HepG2 (cell line): ENCODE data around the gene MYH16. TPM values are rescaled to one million over a fixed set of nuclear protein-coding genes. Genes with fewer than 3 reads are reported as not detected.

Experiments
- ATF1 ChIP-seq: IDR thresholded peaks from 2 replicates; pipeline ENCODE4 v1.6.1; 2016; ENCODE audit warnings: mild to moderate bottlenecking, control low read depth
- HHEX ChIP-seq: IDR thresholded peaks from 2 replicates; pipeline ENCODE4 v1.6.1; 2016; ENCODE audit warnings: control low read depth
- LBX2 ChIP-seq: sonication (generic); formaldehyde crosslinking; IDR thresholded peaks from 2 replicates; pipeline ENCODE4 v1.5.0; 2020; ENCODE audit warnings: missing genetic modification reagents, mild to moderate bottlenecking, borderline replicate concordance
- MTA1 ChIP-seq: sonication (generic); formaldehyde crosslinking; IDR thresholded peaks from 2 replicates; pipeline ENCODE4 v1.4.0; 2020; ENCODE audit warnings: missing genetic modification reagents, mild to moderate bottlenecking, borderline replicate concordance
- MZF1 ChIP-seq: sonication (generic); formaldehyde crosslinking; IDR thresholded peaks from 2 replicates; pipeline ENCODE4 v1.8.1; 2023; ENCODE audit warnings: mild to moderate bottlenecking, missing genetic modification reagents, borderline replicate concordance
- SETDB1 ChIP-seq: sonication (generic); formaldehyde crosslinking; IDR thresholded peaks from 2 replicates; pipeline ENCODE4 v1.5.1; 2020; ENCODE audit warnings: missing genetic modification reagents, mild to moderate bottlenecking, borderline replicate concordance
- THAP9 ChIP-seq: sonication (generic); formaldehyde crosslinking; IDR thresholded peaks from 2 replicates; pipeline ENCODE4; 2020; ENCODE audit warnings: missing genetic modification reagents, mild to moderate bottlenecking, borderline replicate concordance
- ZBTB26 ChIP-seq: IDR thresholded peaks from 2 replicates; pipeline ENCODE4 v1.6.1; 2016; ENCODE audit warnings: missing compliant biosample characterization, missing genetic modification reagents, borderline replicate concordance
- ZFP82 ChIP-seq: sonication (generic); formaldehyde crosslinking; IDR thresholded peaks from 2 replicates; pipeline ENCODE4 v1.5.1; 2020; ENCODE audit warnings: mild to moderate bottlenecking, missing genetic modification reagents, borderline replicate concordance
- ZNF460 ChIP-seq: sonication (generic); formaldehyde crosslinking; IDR thresholded peaks from 2 replicates; pipeline ENCODE4 v1.5.1; 2020; ENCODE audit warnings: missing genetic modification reagents, mild to moderate bottlenecking, borderline replicate concordance
- ZNF496 ChIP-seq: sonication (generic); formaldehyde crosslinking; IDR thresholded peaks from 2 replicates; pipeline ENCODE4 v1.8.1; 2023; ENCODE audit warnings: mild to moderate bottlenecking, moderate library complexity, missing genetic modification reagents; ENCODE audit not compliant: insufficient replicate concordance
- polyA plus RNA-seq, 8 experiments: library from polyadenylated mRNA; depleted of rRNA in 3 of 8; stranded (reverse) in 7 of 8; unstranded in 1 of 8; fragments of >200 nt; fragmentation: Illumina TruSeq in 4 of 8; extraction: Trizol in 4 of 8; gene quantifications; 2 replicates each; pipeline versions ENCODE4 v1.2.1 to v1.2.3, GENCODE V29; 2011 to 2016; ENCODE audit warnings: low read depth in 4 of 8, missing spikeins in 1 of 8, mixed read lengths in 1 of 8; ENCODE audit not compliant: insufficient read depth in 1 of 8
- total RNA-seq, 5 experiments: library from RNA; depleted of rRNA; stranded (reverse); fragments of >200 nt; fragmentation: Illumina TruSeq; extraction: Trizol; gene quantifications; 2 replicates each; pipeline ENCODE4 v1.2.3, GENCODE V29; 2016; ENCODE audit warnings: low read depth in 1 of 5
- TF ChIP-seq, protein P1 (sequence below): sonication (generic); formaldehyde crosslinking; IDR thresholded peaks from one replicate; pipeline ENCODE4 v1.5.1; 2020; ENCODE audit warnings: mild to moderate bottlenecking, missing genetic modification reagents; ENCODE audit errors: not compliant biosample characterization
- TF ChIP-seq, protein P2 (sequence below): sonication (generic); formaldehyde crosslinking; IDR thresholded peaks from 2 replicates; pipeline ENCODE4 v1.4.0; 2020; ENCODE audit warnings: missing genetic modification reagents; ENCODE audit errors: not compliant biosample characterization

The MYH16 gene
- total and polyA plus RNA-seq, 2 of the 13 experiments (the other 11 are each of a cell fraction or from before 2014, with no cell fraction given) = 0.05 to 0.15 TPM

DNA sequence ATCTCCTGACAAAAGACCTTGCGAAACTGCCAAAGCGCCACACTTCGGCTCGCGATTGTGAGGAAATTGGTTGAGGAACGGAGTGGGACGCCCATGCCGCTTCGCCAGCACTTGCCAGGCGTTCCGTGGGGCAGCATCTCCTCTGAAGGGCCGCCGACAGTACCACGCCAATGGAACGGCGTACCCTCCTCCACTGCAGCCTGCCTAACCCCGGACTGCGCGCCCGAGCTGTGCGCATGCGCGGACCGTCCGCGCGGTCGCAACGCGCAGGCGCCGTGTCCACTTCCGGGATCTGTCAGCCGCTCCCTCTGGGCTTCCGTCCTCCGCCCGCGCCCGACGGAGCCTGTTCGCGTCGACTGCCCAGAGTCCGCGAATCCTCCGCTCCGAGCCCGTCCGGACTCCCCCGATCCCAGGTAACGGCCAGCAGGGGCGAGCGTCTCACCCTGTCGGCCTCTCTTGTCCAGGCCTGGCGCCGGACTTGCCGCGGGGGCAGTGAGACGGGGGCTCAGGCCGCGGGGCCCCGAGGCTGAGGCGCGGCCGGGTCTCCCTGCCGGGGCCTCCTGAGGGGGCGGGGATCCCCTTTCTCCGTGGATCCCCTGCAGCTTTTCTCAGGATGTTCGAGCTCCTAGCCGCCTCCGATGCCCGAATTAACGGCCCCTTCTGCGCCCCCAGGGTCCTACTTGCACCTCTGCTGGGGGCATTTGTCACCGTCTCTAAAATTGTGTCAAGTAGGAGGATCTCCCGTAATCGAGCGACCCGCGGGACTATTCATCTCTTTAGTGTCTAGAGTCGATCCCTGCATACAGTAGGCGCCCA is 53.2 kb downstream of the MYH16 start, which contains the start of gene ARPC1A (continued):
- TF ChIP-seq, protein P1, sequence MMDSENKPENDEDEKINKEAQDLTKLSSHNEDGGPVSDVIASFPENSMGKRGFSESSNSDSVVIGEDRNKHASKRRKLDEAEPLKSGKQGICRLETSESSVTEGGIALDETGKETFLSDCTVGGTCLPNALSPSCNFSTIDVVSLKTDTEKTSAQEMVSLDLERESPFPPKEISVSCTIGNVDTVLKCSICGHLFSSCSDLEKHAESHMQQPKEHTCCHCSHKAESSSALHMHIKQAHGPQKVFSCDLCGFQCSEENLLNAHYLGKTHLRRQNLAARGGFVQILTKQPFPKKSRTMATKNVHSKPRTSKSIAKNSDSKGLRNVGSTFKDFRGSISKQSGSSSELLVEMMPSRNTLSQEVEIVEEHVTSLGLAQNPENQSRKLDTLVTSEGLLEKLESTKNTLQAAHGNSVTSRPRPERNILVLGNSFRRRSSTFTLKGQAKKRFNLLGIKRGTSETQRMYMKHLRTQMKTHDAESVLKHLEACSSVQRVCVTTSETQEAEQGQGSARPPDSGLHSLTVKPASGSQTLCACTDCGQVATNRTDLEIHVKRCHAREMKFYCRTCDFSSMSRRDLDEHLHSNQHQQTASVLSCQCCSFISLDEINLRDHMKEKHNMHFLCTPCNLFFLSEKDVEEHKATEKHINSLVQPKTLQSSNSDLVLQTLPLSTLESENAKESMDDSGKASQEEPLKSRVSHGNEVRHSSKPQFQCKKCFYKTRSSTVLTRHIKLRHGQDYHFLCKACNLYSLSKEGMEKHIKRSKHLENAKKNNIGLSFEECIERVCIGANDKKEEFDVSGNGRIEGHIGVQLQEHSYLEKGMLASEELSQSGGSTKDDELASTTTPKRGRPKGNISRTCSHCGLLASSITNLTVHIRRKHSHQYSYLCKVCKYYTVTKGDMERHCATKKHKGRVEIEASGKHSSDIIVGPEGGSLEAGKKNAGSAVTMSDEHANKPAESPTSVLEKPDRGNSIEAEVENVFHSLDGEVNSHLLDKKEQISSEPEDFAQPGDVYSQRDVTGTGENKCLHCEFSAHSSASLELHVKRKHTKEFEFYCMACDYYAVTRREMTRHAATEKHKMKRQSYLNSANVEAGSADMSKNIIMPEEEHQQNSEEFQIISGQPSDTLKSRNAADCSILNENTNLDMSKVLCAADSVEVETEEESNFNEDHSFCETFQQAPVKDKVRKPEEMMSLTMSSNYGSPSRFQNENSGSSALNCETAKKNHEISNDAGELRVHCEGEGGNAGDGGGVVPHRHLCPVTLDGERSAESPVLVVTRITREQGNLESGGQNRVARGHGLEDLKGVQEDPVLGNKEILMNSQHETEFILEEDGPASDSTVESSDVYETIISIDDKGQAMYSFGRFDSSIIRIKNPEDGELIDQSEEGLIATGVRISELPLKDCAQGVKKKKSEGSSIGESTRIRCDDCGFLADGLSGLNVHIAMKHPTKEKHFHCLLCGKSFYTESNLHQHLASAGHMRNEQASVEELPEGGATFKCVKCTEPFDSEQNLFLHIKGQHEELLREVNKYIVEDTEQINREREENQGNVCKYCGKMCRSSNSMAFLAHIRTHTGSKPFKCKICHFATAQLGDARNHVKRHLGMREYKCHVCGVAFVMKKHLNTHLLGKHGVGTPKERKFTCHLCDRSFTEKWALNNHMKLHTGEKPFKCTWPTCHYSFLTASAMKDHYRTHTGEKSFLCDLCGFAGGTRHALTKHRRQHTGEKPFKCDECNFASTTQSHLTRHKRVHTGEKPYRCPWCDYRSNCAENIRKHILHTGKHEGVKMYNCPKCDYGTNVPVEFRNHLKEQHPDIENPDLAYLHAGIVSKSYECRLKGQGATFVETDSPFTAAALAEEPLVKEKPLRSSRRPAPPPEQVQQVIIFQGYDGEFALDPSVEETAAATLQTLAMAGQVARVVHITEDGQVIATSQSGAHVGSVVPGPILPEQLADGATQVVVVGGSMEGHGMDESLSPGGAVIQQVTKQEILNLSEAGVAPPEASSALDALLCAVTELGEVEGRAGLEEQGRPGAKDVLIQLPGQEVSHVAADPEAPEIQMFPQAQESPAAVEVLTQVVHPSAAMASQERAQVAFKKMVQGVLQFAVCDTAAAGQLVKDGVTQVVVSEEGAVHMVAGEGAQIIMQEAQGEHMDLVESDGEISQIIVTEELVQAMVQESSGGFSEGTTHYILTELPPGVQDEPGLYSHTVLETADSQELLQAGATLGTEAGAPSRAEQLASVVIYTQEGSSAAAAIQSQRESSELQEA (CRISPR knock-in tag) = peak; percentile 91
- TF ChIP-seq LBX2 (CRISPR knock-in tag) (peak; percentile 89; the same call in 1 of the 2 replicates), ZNF496 (no peak), MZF1 (CRISPR knock-in tag) (no peak), MTA1 (CRISPR knock-in tag) (peak; percentile 74; the same call in 1 of the 2 replicates), ZNF460 (CRISPR knock-in tag) (no peak; the same call in 1 of the 2 replicates), HHEX (CRISPR knock-in tag) (no peak), THAP9 (CRISPR knock-in tag) (peak; percentile 89), ZBTB26 (CRISPR knock-in tag) (peak; percentile 73; the same call in 1 of the 2 replicates), ZFP82 (CRISPR knock-in tag) (peak; percentile 39; the same call in 1 of the 2 replicates), SETDB1 (CRISPR knock-in tag) (no peak), ATF1 (CRISPR knock-in tag) (no peak)
- TF ChIP-seq, protein P2, sequence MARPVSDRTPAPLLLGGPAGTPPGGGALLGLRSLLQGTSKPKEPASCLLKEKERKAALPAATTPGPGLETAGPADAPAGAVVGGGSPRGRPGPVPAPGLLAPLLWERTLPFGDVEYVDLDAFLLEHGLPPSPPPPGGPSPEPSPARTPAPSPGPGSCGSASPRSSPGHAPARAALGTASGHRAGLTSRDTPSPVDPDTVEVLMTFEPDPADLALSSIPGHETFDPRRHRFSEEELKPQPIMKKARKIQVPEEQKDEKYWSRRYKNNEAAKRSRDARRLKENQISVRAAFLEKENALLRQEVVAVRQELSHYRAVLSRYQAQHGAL = peak; percentile 92
